ENCODE results near the gene GNLY.

Gene GNLY

GRCh38 chr2:85748039-85748734, 54.0 kb downstream of the GNLY start:
- DNase-seq: no peak
